Mesendoderm (in vitro differentiated cells): Measurements from ENCODE around the gene BLVRA.

Experiments
- DNase-seq: peaks from one replicate; pipeline ENCODE4 v3.0.0; 2013
- H2AK5ac ChIP-seq: 2 replicates; pipeline ENCODE4 v1.6.1; 2013; ENCODE audit warnings: low read length, inconsistent platforms
- H2BK120ac ChIP-seq: 2 replicates; pipeline ENCODE4 v1.6.1; 2013; ENCODE audit warnings: low read depth, mild to moderate bottlenecking, low read length, moderate library complexity, mixed read lengths
- H2BK15ac ChIP-seq: replicated peaks from 2 replicates; pipeline ENCODE4 v1.6.1; 2013; ENCODE audit warnings: low read depth, mild to moderate bottlenecking, moderate library complexity
- H2BK5ac ChIP-seq: 2 replicates; pipeline ENCODE4 v1.6.1; 2013; ENCODE audit warnings: low read length, inconsistent platforms
- H3K18ac ChIP-seq: 2 replicates; pipeline ENCODE4 v1.6.1; 2013; ENCODE audit warnings: mild to moderate bottlenecking, low read length, mixed read lengths
- H3K23ac ChIP-seq: one replicate; pipeline ENCODE4 v1.6.1; 2013; ENCODE audit warnings: low read length
- H3K27ac ChIP-seq: 2 replicates; pipeline ENCODE4 v1.5.1; 2013; ENCODE audit warnings: low read depth, mild to moderate bottlenecking, inconsistent platforms, low read length, moderate library complexity
- H3K27me3 ChIP-seq: 2 replicates; pipeline ENCODE4 v1.6.1; 2013; ENCODE audit warnings: low read length, control low read depth, mild to moderate bottlenecking, inconsistent platforms; ENCODE audit not compliant: insufficient read depth, poor library complexity
- H3K36me3 ChIP-seq: 2 replicates; pipeline ENCODE4 v1.6.1; 2013; ENCODE audit warnings: low read length, inconsistent platforms; ENCODE audit not compliant: control insufficient read depth, insufficient read depth
- H3K4ac ChIP-seq: one replicate; pipeline ENCODE4 v1.6.1; 2013; ENCODE audit warnings: low read depth, mild to moderate bottlenecking, low read length, moderate library complexity
- H3K4me1 ChIP-seq: 2 replicates; pipeline ENCODE4 v1.6.1; 2013; ENCODE audit warnings: low read depth, low read length, inconsistent platforms; ENCODE audit not compliant: control insufficient read depth
- H3K4me2 ChIP-seq: 2 replicates; pipeline ENCODE4 v1.6.1; 2013; ENCODE audit warnings: low read length
- H3K4me3 ChIP-seq: 2 replicates; pipeline ENCODE4 v1.5.1; 2013; ENCODE audit warnings: mild to moderate bottlenecking, low read length
- H3K56ac ChIP-seq: one replicate; pipeline ENCODE4 v1.6.1; 2013; ENCODE audit warnings: low read length
- H3K79me1 ChIP-seq: 2 replicates; pipeline ENCODE4 v1.6.1; 2013; ENCODE audit warnings: low read length, inconsistent platforms
- H3K79me2 ChIP-seq: 2 replicates; pipeline ENCODE4 v1.6.1; 2013; ENCODE audit warnings: mild to moderate bottlenecking, low read length; ENCODE audit not compliant: control insufficient read depth, insufficient read depth
- H3K9ac ChIP-seq: 2 replicates; pipeline ENCODE4 v1.6.1; 2013; ENCODE audit warnings: low read length, inconsistent platforms
- H4K5ac ChIP-seq: one replicate; pipeline ENCODE4 v1.6.1; 2013; ENCODE audit warnings: low read length
- H4K8ac ChIP-seq: one replicate; pipeline ENCODE4 v1.6.1; 2013; ENCODE audit warnings: low read depth, mild to moderate bottlenecking, control low read depth, low read length, moderate library complexity
- WGBS: extraction: QIAGEN DNeasy Blood & Tissue Kit; methylation state at CpG from one replicate; pipeline ENCODE4 v1.1.7; 2013; ENCODE audit warnings: low lambda C conversion rate, missing lambda C conversion rate; ENCODE audit not compliant: insufficient coverage; ENCODE audit errors: extremely low coverage; 5-methylcytosine and 5-hydroxymethylcytosine counted together

Gene BLVRA

DNA sequence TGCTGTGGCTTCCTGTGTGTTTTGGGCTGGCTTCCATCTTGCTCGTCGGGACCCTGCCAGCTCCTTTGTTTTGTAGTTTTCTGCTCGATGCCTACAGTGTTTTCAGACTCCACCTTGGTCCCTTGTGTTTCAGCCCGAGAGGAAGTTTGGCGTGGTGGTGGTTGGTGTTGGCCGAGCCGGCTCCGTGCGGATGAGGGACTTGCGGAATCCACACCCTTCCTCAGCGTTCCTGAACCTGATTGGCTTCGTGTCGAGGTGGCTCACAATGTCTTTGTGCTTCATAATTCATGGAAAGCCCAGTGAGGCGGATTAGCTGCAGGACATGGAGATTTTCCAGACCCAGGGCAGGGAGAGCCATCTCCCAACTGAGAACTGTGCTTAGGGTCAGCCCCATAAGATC lies 29.3 kb downstream of the BLVRA start:
- H3K4me1 ChIP-seq: no peaks in the 10 kb centered on the region
- peak overlapping the region; percentile 54 for H3K23ac ChIP-seq
- no peaks in the 10 kb centered on the region for H3K79me1 ChIP-seq
- DNase-seq: no peak
- WGBS: no CpG with 5 or more reads among the region's 14 CpGs
- H2BK15ac ChIP-seq: no peak overlapping the region
- no peak overlapping the region for H4K5ac ChIP-seq
- no peak overlapping the region for H3K9ac ChIP-seq
- no peak overlapping the region for H4K8ac ChIP-seq
- H3K4ac ChIP-seq: no peak overlapping the region
- no peak overlapping the region for H2BK5ac ChIP-seq
- H3K18ac ChIP-seq: no peak overlapping the region
- H3K56ac ChIP-seq: no peak overlapping the region
- no peak overlapping the region for H3K4me2 ChIP-seq
- no peaks in the 10 kb centered on the region for H3K36me3 ChIP-seq
- H2AK5ac ChIP-seq: no peak overlapping the region
- H3K4me3 ChIP-seq: no peak overlapping the region
- no peaks in the 10 kb centered on the region for H3K27me3 ChIP-seq
- H2BK120ac ChIP-seq: no peak overlapping the region
- H3K79me2 ChIP-seq: no peaks in the 10 kb centered on the region
- no peak overlapping the region for H3K27ac ChIP-seq

DNA sequence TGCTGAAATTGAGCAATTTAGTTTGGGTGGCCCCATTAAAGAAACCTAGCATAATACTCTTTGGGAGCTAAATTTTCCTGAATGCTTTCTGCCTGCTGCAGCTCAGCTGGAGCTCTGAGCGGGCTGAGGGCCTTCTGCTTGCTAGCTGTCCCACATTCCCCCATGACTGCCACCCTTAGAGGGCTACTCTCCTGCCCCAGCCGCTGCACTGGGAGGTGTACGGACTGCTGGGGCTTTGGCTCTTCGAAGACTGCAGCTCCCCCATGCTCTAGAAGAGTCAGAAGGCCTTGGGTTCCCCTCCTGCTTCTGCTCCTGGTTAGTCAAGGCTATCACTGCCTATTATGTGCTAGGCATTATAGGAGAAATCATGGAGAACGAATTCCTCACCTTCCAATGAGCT lies 31.5 kb downstream of the BLVRA start:
- Histone ChIP-seq H4K5ac (no peak overlapping the region), H3K27me3 (no peaks in the 10 kb centered on the region), H3K79me1 (no peaks in the 10 kb centered on the region), H3K4me3 (no peak overlapping the region), H3K56ac (no peak overlapping the region), H3K79me2 (no peaks in the 10 kb centered on the region), H3K23ac (no peak overlapping the region), H3K9ac (no peak overlapping the region), H3K4me2 (no peak overlapping the region), H4K8ac (no peak overlapping the region), H2AK5ac (no peak overlapping the region), H2BK5ac (no peak overlapping the region), H3K4ac (no peak overlapping the region), H3K27ac (no peak overlapping the region), H3K18ac (no peak overlapping the region), H3K4me1 (no peaks in the 10 kb centered on the region), H2BK120ac (no peak overlapping the region), H2BK15ac (no peak overlapping the region), H3K36me3 (no peaks in the 10 kb centered on the region)
- no CpG with 5 or more reads among the region's 5 CpGs for WGBS
- no peak for DNase-seq

DNA sequence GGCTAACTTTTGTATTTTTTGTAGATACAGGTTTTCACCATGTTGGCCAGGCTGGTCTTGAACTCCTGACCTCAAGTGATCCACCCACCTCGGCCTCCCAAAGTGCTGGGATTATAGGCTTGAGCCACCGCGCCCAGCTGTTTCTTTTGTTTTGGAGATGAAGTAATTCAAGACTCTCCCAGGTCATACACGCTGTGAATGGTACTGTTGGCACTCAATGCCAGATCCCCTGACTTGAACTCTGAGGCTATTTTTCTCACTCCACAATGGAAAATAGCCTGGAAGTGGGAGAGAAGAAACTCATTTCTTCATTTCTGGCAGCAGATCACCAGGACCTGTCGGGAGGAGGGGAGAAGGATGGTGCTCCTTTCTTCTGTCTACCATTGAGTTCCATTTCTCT lies 32.4 kb downstream of the BLVRA start:
- Histone ChIP-seq H2BK120ac (no peak overlapping the region), H3K4me3 (no peak overlapping the region), H2BK5ac (no peak overlapping the region), H3K18ac (no peak overlapping the region), H3K27ac (no peak overlapping the region), H3K36me3 (no peaks in the 10 kb centered on the region), H4K8ac (no peak overlapping the region), H3K4me2 (no peak overlapping the region), H3K79me1 (no peaks in the 10 kb centered on the region), H3K27me3 (no peaks in the 10 kb centered on the region), H3K23ac (no peak overlapping the region), H4K5ac (no peak overlapping the region), H3K79me2 (no peaks in the 10 kb centered on the region), H3K9ac (no peak overlapping the region), H3K4me1 (no peaks in the 10 kb centered on the region), H3K4ac (no peak overlapping the region), H2BK15ac (no peak overlapping the region), H3K56ac (no peak overlapping the region), H2AK5ac (no peak overlapping the region)
- WGBS: no CpG with 5 or more reads among the region's 5 CpGs
- DNase-seq: no peak

DNA sequence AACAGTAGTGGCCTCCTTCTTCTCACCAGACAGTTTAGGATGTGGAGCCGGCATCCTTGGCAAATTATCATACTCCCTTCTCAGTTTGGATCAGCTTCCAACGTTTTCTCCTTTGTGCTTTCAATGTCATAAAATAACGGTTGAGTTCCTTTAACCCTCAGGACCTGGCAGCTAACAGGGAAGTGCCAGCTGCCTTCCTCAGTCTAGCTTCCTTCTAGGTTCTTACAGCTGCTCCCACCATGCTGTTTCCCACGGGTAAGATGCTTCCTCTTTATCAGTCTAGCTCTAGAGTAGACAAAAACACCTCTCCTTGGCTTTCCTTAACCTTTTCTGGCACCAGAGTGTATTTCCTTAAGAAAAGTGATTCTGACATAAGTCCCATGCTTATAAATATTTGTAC lies 33.2 kb downstream of the BLVRA start:
- Histone ChIP-seq H3K23ac (no peak overlapping the region), H2BK15ac (no peak overlapping the region), H3K4ac (no peak overlapping the region), H2BK120ac (no peak overlapping the region), H3K4me1 (no peaks in the 10 kb centered on the region), H4K8ac (no peak overlapping the region), H3K18ac (no peak overlapping the region), H3K4me3 (no peak overlapping the region), H3K4me2 (no peak overlapping the region), H4K5ac (no peak overlapping the region), H2BK5ac (no peak overlapping the region), H2AK5ac (no peak overlapping the region), H3K36me3 (no peaks in the 10 kb centered on the region), H3K56ac (no peak overlapping the region), H3K79me1 (no peaks in the 10 kb centered on the region), H3K9ac (no peak overlapping the region), H3K27me3 (no peaks in the 10 kb centered on the region), H3K79me2 (no peaks in the 10 kb centered on the region), H3K27ac (no peak overlapping the region)
- no peak for DNase-seq
- no CpG with 5 or more reads among the region's 4 CpGs for WGBS

DNA sequence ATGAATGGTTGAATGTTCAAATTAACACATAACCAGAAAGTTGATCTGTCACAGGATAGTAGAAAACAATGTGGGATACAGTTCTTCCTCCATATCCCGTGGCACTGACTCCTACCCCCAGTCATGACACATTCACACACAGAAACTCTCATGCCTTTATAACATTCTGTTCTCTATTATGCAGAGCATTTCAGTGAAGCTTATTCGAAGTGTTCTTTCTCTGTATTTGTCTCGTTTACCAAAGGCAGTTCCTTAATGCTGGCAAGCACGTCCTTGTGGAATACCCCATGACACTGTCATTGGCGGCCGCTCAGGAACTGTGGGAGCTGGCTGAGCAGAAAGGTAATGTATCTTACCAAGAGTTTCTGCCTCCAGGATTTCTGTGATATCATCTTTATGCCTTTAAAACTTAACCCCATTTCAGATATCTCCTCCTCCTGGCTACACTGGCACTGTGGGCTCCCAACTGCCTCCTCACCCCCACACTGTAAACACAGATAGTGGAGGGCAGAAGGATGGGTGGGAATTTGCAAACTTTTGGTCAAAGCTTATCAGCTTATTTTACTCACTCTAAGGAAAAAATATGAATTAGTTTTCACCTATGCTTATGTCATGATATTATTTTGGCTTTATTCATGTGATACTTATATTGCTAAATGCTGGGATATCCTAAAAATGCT lies 34.1 kb downstream of the BLVRA start:
- H3K18ac ChIP-seq: no peak overlapping the region
- no peaks in the 10 kb centered on the region for H3K79me1 ChIP-seq
- no peaks in the 10 kb centered on the region for H3K4me1 ChIP-seq
- H4K8ac ChIP-seq: no peak overlapping the region
- no peak overlapping the region for H2AK5ac ChIP-seq
- no peak overlapping the region for H3K9ac ChIP-seq
- no CpG with 5 or more reads among the region's 6 CpGs for WGBS
- no peak overlapping the region for H3K4me3 ChIP-seq
- H3K56ac ChIP-seq: no peak overlapping the region
- H2BK120ac ChIP-seq: no peak overlapping the region
- no peak overlapping the region for H3K23ac ChIP-seq
- no peak overlapping the region for H4K5ac ChIP-seq
- no peak overlapping the region for H3K4ac ChIP-seq
- no peaks in the 10 kb centered on the region for H3K27me3 ChIP-seq
- H3K27ac ChIP-seq: no peak overlapping the region
- no peak overlapping the region for H2BK5ac ChIP-seq
- no peak overlapping the region for H2BK15ac ChIP-seq
- H3K79me2 ChIP-seq: no peaks in the 10 kb centered on the region
- H3K36me3 ChIP-seq: no peaks in the 10 kb centered on the region
- H3K4me2 ChIP-seq: no peak overlapping the region
- DNase-seq: no peak

DNA sequence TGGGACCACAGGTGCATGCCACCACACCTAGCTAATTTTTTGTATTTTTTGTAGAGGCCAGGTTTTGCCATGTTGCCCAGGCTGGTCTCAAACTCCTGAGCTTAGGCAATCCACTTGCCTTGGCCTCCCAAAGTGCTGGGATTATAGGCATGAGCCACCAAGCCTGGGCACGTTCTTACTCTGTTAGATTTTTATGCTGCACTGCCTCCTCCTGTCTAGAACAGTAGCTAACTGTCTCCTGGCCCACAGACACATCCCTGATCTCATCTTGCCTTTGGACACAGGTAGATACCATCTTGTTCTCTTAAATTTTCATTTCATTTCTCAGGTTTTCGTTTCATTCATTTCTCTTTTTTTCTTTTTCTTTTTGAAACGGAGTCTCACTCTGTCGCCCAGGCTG lies 41.1 kb downstream of the BLVRA start:
- H2BK120ac ChIP-seq: no peak overlapping the region
- H3K9ac ChIP-seq: no peak overlapping the region
- no peaks in the 10 kb centered on the region for H3K27me3 ChIP-seq
- no peak overlapping the region for H3K4me2 ChIP-seq
- WGBS: no CpG with 5 or more reads among the region's 4 CpGs
- no peak overlapping the region for H3K18ac ChIP-seq
- H3K4me3 ChIP-seq: no peak overlapping the region
- H3K27ac ChIP-seq: no peak overlapping the region
- H2BK5ac ChIP-seq: no peak overlapping the region
- no peak for DNase-seq
- H3K23ac ChIP-seq: no peak overlapping the region
- H3K79me1 ChIP-seq: no peaks in the 10 kb centered on the region
- no peaks in the 10 kb centered on the region for H3K79me2 ChIP-seq
- no peak overlapping the region for H4K8ac ChIP-seq
- no peaks in the 10 kb centered on the region for H3K4me1 ChIP-seq
- H2BK15ac ChIP-seq: no peak overlapping the region
- H3K36me3 ChIP-seq: no peaks in the 10 kb centered on the region
- no peak overlapping the region for H3K4ac ChIP-seq
- no peak overlapping the region for H3K56ac ChIP-seq
- H2AK5ac ChIP-seq: no peak overlapping the region
- no peak overlapping the region for H4K5ac ChIP-seq
